Measurements from ENCODE around the gene UGT1A5.

DNA sequence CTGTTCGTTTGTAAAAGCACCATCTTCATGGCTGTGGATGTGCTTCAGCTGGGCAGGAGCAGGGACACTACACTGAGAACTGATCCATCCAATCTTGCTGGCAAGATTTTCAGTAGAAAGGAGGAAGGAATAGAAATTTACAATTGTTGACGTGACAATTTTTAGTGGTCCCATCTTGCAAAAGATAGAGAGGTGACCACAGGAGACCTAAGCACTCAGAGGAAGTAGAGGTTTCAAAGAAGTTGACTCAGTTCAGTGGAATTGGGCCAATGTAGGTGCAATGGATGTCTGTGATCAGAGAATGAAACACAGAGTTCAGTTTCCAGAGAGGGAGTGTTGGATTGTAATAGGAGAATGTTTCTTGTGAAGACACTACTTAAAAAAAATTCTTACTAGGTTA, 1.4 kb downstream of the UGT1A5 start:
- TF ChIP-seq CTCF (conservative IDR thresholded peaks at IDR 0.05) (no peak), ZFX (IDR thresholded peaks at IDR 0.05) (no peak)
